Activated CD8-positive, alpha-beta memory T cell treated with anti-CD3 and anti-CD28 coated beads, Interleukin-2, amount 10 ng/mL, durations not matched to agents 7 days and 5 days (primary cell): ENCODE data around the gene DDX5. TPM values are rescaled to one million over a fixed set of nuclear protein-coding genes. Genes with fewer than 3 reads are reported as not detected.

Experiments
- ATAC-seq: fragments of 150-1000 bp; cut with Tn5 transposase; one replicate; pipeline ENCODE4 v1.10.0; 2021; ENCODE audit warnings: moderate library complexity
- CTCF ChIA-PET: fragments of 350-600 bp; sonication (Branson Sonifier 250); formaldehyde crosslinking; loops from one replicate; lab custom pipeline; 2021; ENCODE audit warnings: antibody characterized with exemption; lab: Charles Lee
- DNase-seq: peaks from one replicate; pipeline ENCODE4 v3.0.0-alpha.2; 2020
- H3K27ac Mint-ChIP-seq: one replicate; pipeline ENCODE4 v1.8.0; 2021; ENCODE audit warnings: mild to moderate bottlenecking, mixed read lengths
- H3K27me3 Mint-ChIP-seq: one replicate; pipeline ENCODE4 v1.8.0; 2021; ENCODE audit warnings: mixed read lengths
- H3K36me3 Mint-ChIP-seq: one replicate; pipeline ENCODE4 v1.8.0; 2021; ENCODE audit warnings: mild to moderate bottlenecking, mixed read lengths
- H3K4me1 Mint-ChIP-seq: one replicate; pipeline ENCODE4 v1.8.0; 2021; ENCODE audit warnings: mixed read lengths
- H3K4me3 Mint-ChIP-seq: one replicate; pipeline ENCODE4 v1.8.0; 2021; ENCODE audit warnings: mild to moderate bottlenecking, moderate library complexity, mixed read lengths
- H3K9me3 Mint-ChIP-seq: one replicate; pipeline ENCODE4 v1.8.0; 2022; ENCODE audit warnings: low read depth, mixed read lengths
- total RNA-seq, 2 experiments: library from RNA; stranded (reverse); gene quantifications; one replicate each; pipeline ENCODE4 v1.2.3, GENCODE V29; 2021

DDX5 gene
- total RNA-seq, 2 experiments from 2014 or later: 842 to 926 TPM

GRCh38 chr17:64505340-64506200 is 519 bp downstream of the DDX5 start:
- peaks cover 62% of the 10 kb centered on the region for H3K4me1 Mint-ChIP-seq
- peak; percentile 40 for ATAC-seq

GRCh38 chr17:64504769-64505339 is 1.2 kb downstream of the DDX5 start:
- CTCF ChIA-PET: interaction anchor here (1.0 to 7.2 kb wide), 8 partner anchors 8 to 481 kb away, joined by 3 to 68 read pairs (median 5); partner anchors contain the start of gene POLG2
- H3K27ac Mint-ChIP-seq: peak overlapping the region; percentile 100
- H3K4me1 Mint-ChIP-seq: peaks cover 67% of the 10 kb centered on the region
- H3K36me3 Mint-ChIP-seq: peaks cover 68% of the 10 kb centered on the region
- H3K9me3 Mint-ChIP-seq: no peaks in the 10 kb centered on the region
- DNase-seq: no peak
- no peak for ATAC-seq
- H3K27me3 Mint-ChIP-seq: peaks cover 2% of the 10 kb centered on the region
- H3K4me3 Mint-ChIP-seq: peak overlapping the region; percentile 100

More at GRCh38 chr17:64505340-64506200, 519 bp downstream of the DDX5 start:
- H3K4me3 Mint-ChIP-seq: peak overlapping the region; percentile 100
- peaks cover 2% of the 10 kb centered on the region for H3K27me3 Mint-ChIP-seq
- H3K9me3 Mint-ChIP-seq: no peaks in the 10 kb centered on the region
- H3K27ac Mint-ChIP-seq: peak overlapping the region; percentile 100
- peak; percentile 93 for DNase-seq
- CTCF ChIA-PET: interaction anchor here (1.0 to 7.2 kb wide), 9 partner anchors 9 to 480 kb away, joined by 3 to 68 read pairs (median 5); partner anchors contain the start of gene POLG2
- H3K36me3 Mint-ChIP-seq: peaks cover 66% of the 10 kb centered on the region

GRCh38 chr17:64503821-64504768 is 2.0 kb downstream of the DDX5 start:
- H3K4me1 Mint-ChIP-seq: peaks cover 70% of the 10 kb centered on the region
- CTCF ChIA-PET: interaction anchor here (0.6 to 7.2 kb wide), 5 partner anchors 8 to 112 kb away, joined by 3 to 68 read pairs (median 11); partner anchors contain the start of gene POLG2
- H3K4me3 Mint-ChIP-seq: peak overlapping the region; percentile 100
- peaks cover 2% of the 10 kb centered on the region for H3K27me3 Mint-ChIP-seq
- H3K36me3 Mint-ChIP-seq: peaks cover 71% of the 10 kb centered on the region
- no peaks in the 10 kb centered on the region for H3K9me3 Mint-ChIP-seq
- peak overlapping the region; percentile 100 for H3K27ac Mint-ChIP-seq
- DNase-seq (no peak), ATAC-seq (no peak)

GRCh38 chr17:64503341-64503740 is 2.7 kb downstream of the DDX5 start:
- no peaks in the 10 kb centered on the region for H3K9me3 Mint-ChIP-seq
- CTCF ChIA-PET: interaction anchor here (0.6 to 7.2 kb wide), 4 partner anchors 12 to 112 kb away, joined by 3 to 68 read pairs (median 4); no protein-coding TSS in a partner anchor
- H3K27me3 Mint-ChIP-seq: peaks cover 2% of the 10 kb centered on the region
- H3K36me3 Mint-ChIP-seq: peaks cover 72% of the 10 kb centered on the region
- H3K4me3 Mint-ChIP-seq: no peak overlapping the region
- peaks cover 71% of the 10 kb centered on the region for H3K4me1 Mint-ChIP-seq
- H3K27ac Mint-ChIP-seq: no peak overlapping the region
- ATAC-seq: no peak
- no peak for DNase-seq

GRCh38 chr17:64502809-64503208 is 3.3 kb downstream of the DDX5 start:
- no peak for ATAC-seq
- no peak for DNase-seq
- H3K27me3 Mint-ChIP-seq: peaks cover 2% of the 10 kb centered on the region
- H3K9me3 Mint-ChIP-seq: no peaks in the 10 kb centered on the region
- peaks cover 76% of the 10 kb centered on the region for H3K36me3 Mint-ChIP-seq
- H3K4me3 Mint-ChIP-seq: no peak overlapping the region
- H3K27ac Mint-ChIP-seq: peak overlapping the region; percentile 48
- H3K4me1 Mint-ChIP-seq: peaks cover 71% of the 10 kb centered on the region
- CTCF ChIA-PET: interaction anchor here (1.2 to 7.2 kb wide), 3 partner anchors 11 to 84 kb away, joined by 3 to 68 read pairs (median 4); no protein-coding TSS in a partner anchor

GRCh38 chr17:64502021-64502420 is 4.1 kb downstream of the DDX5 start:
- ATAC-seq: no peak
- Mint-ChIP-seq H3K27me3 (peaks cover 2% of the 10 kb centered on the region), H3K27ac (peak overlapping the region; percentile 53), H3K4me1 (peaks cover 72% of the 10 kb centered on the region), H3K9me3 (no peaks in the 10 kb centered on the region), H3K4me3 (no peak overlapping the region), H3K36me3 (peaks cover 74% of the 10 kb centered on the region)
- DNase-seq: no peak
- CTCF ChIA-PET: interaction anchor here (7.2 kb wide), 1 partner anchor 11 kb away, joined by 68 read pairs; no protein-coding TSS in a partner anchor

- Mint-ChIP-seq H3K36me3 (peaks cover 77% of the 10 kb centered on the region), H3K9me3 (no peaks in the 10 kb centered on the region), H3K27ac (peak overlapping the region; percentile 54), H3K27me3 (no peaks in the 10 kb centered on the region), H3K4me3 (no peak overlapping the region), H3K4me1 (peaks cover 74% of the 10 kb centered on the region)
- CTCF ChIA-PET: interaction anchor here (7.2 kb wide), 1 partner anchor 10 kb away, joined by 68 read pairs; no protein-coding TSS in a partner anchor
- no peak for DNase-seq
- no peak for ATAC-seq
These were observed 5.0 kb downstream of the DDX5 start for GRCh38 chr17:64500862-64501765.

- H3K9me3 Mint-ChIP-seq: no peaks in the 10 kb centered on the region
- no peak overlapping the region for H3K4me3 Mint-ChIP-seq
- peaks cover 77% of the 10 kb centered on the region for H3K4me1 Mint-ChIP-seq
- ATAC-seq: no peak
- CTCF ChIA-PET: interaction anchor here (1.9 kb wide), 1 partner anchor 9 kb away, joined by 8 read pairs; no protein-coding TSS in a partner anchor
- peaks cover 74% of the 10 kb centered on the region for H3K36me3 Mint-ChIP-seq
- H3K27me3 Mint-ChIP-seq: no peaks in the 10 kb centered on the region
- peak overlapping the region; percentile 54 for H3K27ac Mint-ChIP-seq
- DNase-seq: no peak
These were observed 5.6 kb downstream of the DDX5 start for GRCh38 chr17:64500487-64500859.

GRCh38 chr17:64499805-64500486 is 6.1 kb downstream of the DDX5 start:
- H3K27ac Mint-ChIP-seq: peak overlapping the region; percentile 34
- ATAC-seq (no peak), DNase-seq (no peak)
- peaks cover 70% of the 10 kb centered on the region for H3K36me3 Mint-ChIP-seq
- peaks cover 79% of the 10 kb centered on the region for H3K4me1 Mint-ChIP-seq
- H3K4me3 Mint-ChIP-seq: no peak overlapping the region
- CTCF ChIA-PET: interaction anchor here (1.4 to 11.8 kb wide), 3 partner anchors 9 to 147 kb away, joined by 3 to 308 read pairs (median 8); no protein-coding TSS in a partner anchor
- no peaks in the 10 kb centered on the region for H3K27me3 Mint-ChIP-seq
- no peaks in the 10 kb centered on the region for H3K9me3 Mint-ChIP-seq

- Mint-ChIP-seq H3K4me1 (peaks cover 79% of the 10 kb centered on the region), H3K27me3 (no peaks in the 10 kb centered on the region), H3K36me3 (peaks cover 66% of the 10 kb centered on the region), H3K4me3 (peak overlapping the region; percentile 13), H3K27ac (peak overlapping the region; percentile 95), H3K9me3 (no peaks in the 10 kb centered on the region)
- no peak for ATAC-seq
- no peak for DNase-seq
- CTCF ChIA-PET: interaction anchor here (1.3 to 11.8 kb wide), 6 partner anchors 7 to 149 kb away, joined by 3 to 308 read pairs (median 5); partner anchors contain the start of gene CEP95
These were observed 7.5 kb downstream of the DDX5 start for GRCh38 chr17:64498308-64499203.
